Chondrocyte (in vitro differentiated cells): ENCODE measurements around the gene COL19A1. TPM values are rescaled to one million over a fixed set of nuclear protein-coding genes. Genes with fewer than 3 reads are reported as not detected.

Source experiments
- DNase-seq: peaks from one replicate; pipeline ENCODE4 v3.0.0; 2021; ENCODE audit warnings: mixed read lengths, low spot score
- H3K27ac Mint-ChIP-seq: one replicate; pipeline ENCODE4 v1.8.0; 2021; ENCODE audit warnings: mild to moderate bottlenecking, moderate library complexity, mixed read lengths; ENCODE audit not compliant: unreplicated experiment
- H3K27me3 Mint-ChIP-seq: 2 replicates; pipeline ENCODE4 v1.8.0; 2021; ENCODE audit warnings: low read depth, mixed read lengths
- H3K36me3 Mint-ChIP-seq: 2 replicates; pipeline ENCODE4 v1.8.0; 2021; ENCODE audit warnings: low read depth, mixed read lengths
- H3K4me1 Mint-ChIP-seq: 2 replicates; pipeline ENCODE4 v1.8.0; 2021; ENCODE audit warnings: low read depth, mild to moderate bottlenecking, mixed read lengths
- H3K4me3 Mint-ChIP-seq: one replicate; pipeline ENCODE4 v1.8.0; 2021; ENCODE audit warnings: mild to moderate bottlenecking, moderate library complexity, mixed read lengths; ENCODE audit not compliant: unreplicated experiment
- H3K9me3 Mint-ChIP-seq: 2 replicates; pipeline ENCODE4 v1.8.0; 2021; ENCODE audit warnings: low read depth, mixed read lengths
- CTCF ChIP-seq: fragments of 200-600 bp; sonication (generic); IDR thresholded peaks from 2 replicates; pipeline ENCODE4 v1.5.0; 2021; ENCODE audit warnings: antibody characterized with exemption, mild to moderate bottlenecking, moderate library complexity
- total RNA-seq: library from RNA; stranded (reverse); gene quantifications from 3 replicates; pipeline ENCODE4 v1.2.1, GENCODE V29; 2021

Gene COL19A1
- total RNA-seq, 1 donor from 2014 or later, result 2.0 TPM

GRCh38 chr6:70145178-70145577 lies 278.8 kb downstream of the COL19A1 start:
- no peak overlapping the region for H3K27ac Mint-ChIP-seq
- H3K36me3 Mint-ChIP-seq, result no peaks in the 10 kb centered on the region
- no peak for DNase-seq
- peaks cover 2% of the 10 kb centered on the region for H3K27me3 Mint-ChIP-seq
- TF ChIP-seq CTCF, result no peak
- no peaks in the 10 kb centered on the region for H3K9me3 Mint-ChIP-seq
- H3K4me1 Mint-ChIP-seq, result no peaks in the 10 kb centered on the region
- H3K4me3 Mint-ChIP-seq, result no peak overlapping the region

- Mint-ChIP-seq H3K9me3 (no peaks in the 10 kb centered on the region), H3K4me1 (peaks cover 3% of the 10 kb centered on the region), H3K4me3 (no peak overlapping the region), H3K36me3 (no peaks in the 10 kb centered on the region), H3K27ac (no peak overlapping the region), H3K27me3 (peaks cover 2% of the 10 kb centered on the region)
- TF ChIP-seq CTCF, result no peak
- no peak for DNase-seq
These were observed 282.9 kb downstream of the COL19A1 start for GRCh38 chr6:70149209-70149788.

GRCh38 chr6:70150521-70150920 lies 284.2 kb downstream of the COL19A1 start:
- H3K4me1 Mint-ChIP-seq, result peaks cover 3% of the 10 kb centered on the region
- DNase-seq, result no peak
- no peak overlapping the region for H3K4me3 Mint-ChIP-seq
- H3K27me3 Mint-ChIP-seq, result peaks cover 2% of the 10 kb centered on the region
- no peaks in the 10 kb centered on the region for H3K36me3 Mint-ChIP-seq
- no peak for TF ChIP-seq CTCF
- no peak overlapping the region for H3K27ac Mint-ChIP-seq
- no peaks in the 10 kb centered on the region for H3K9me3 Mint-ChIP-seq

- Mint-ChIP-seq H3K4me1 (peaks cover 3% of the 10 kb centered on the region), H3K4me3 (no peak overlapping the region), H3K9me3 (no peaks in the 10 kb centered on the region), H3K27me3 (peaks cover 2% of the 10 kb centered on the region), H3K27ac (no peak overlapping the region), H3K36me3 (no peaks in the 10 kb centered on the region)
- TF ChIP-seq CTCF, result no peak
- no peak for DNase-seq
These were observed 285.3 kb downstream of the COL19A1 start for GRCh38 chr6:70151616-70152015.

GRCh38 chr6:70152786-70153185 lies 286.4 kb downstream of the COL19A1 start:
- no peak for TF ChIP-seq CTCF
- H3K27me3 Mint-ChIP-seq, result no peaks in the 10 kb centered on the region
- H3K4me1 Mint-ChIP-seq, result peaks cover 3% of the 10 kb centered on the region
- H3K36me3 Mint-ChIP-seq, result no peaks in the 10 kb centered on the region
- no peaks in the 10 kb centered on the region for H3K9me3 Mint-ChIP-seq
- DNase-seq, result no peak
- no peak overlapping the region for H3K27ac Mint-ChIP-seq
- no peak overlapping the region for H3K4me3 Mint-ChIP-seq
